ENCODE results near the gene TMEM100. TPM values are rescaled to one million over a fixed set of nuclear protein-coding genes. Genes with fewer than 3 reads are reported as not detected.

The TMEM100 gene
- total RNA-seq, 5 donors from 2014 or later (not counting 1 experiment from before 2014, with no cell fraction given), result 0.35 TPM; not detected in 4

- H3K4me3 ChIP-seq (ENCODE audit: control insufficient read depth in 1 of 2, extremely low read depth in 1 of 2, low read length in 1 of 2), result no peak overlapping the region
- no peaks in the 10 kb centered on the region for H3K36me3 ChIP-seq (ENCODE audit: control insufficient read depth in 2 of 2, extremely low read depth in 1 of 2, insufficient read depth in 1 of 2, low read length in 1 of 2)
- no peaks in the 10 kb centered on the region for H3K9me3 ChIP-seq
- Mint-ChIP-seq H3K36me3 (no peaks in the 10 kb centered on the region), H3K27me3 (peaks cover 33 to 35% of the 10 kb centered on the region in 2 donors), H3K9me3 (no peaks in the 10 kb centered on the region), H3K27ac (no peak overlapping the region), H3K4me1 (no peaks in the 10 kb centered on the region), H3K4me3 (no peak overlapping the region)
- DNase-seq, result no peak
- H3K27me3 ChIP-seq (replicated peaks in 1 of 2; ENCODE audit: control insufficient read depth in 2 of 2, extremely low read depth in 1 of 2, insufficient read depth in 2 of 2, low read length in 1 of 2), result peaks cover 0 to 9% of the 10 kb centered on the region in 2 experiments
- 80% methylated on average over 1 of the region's 5 CpGs for WGBS (ENCODE audit: insufficient coverage)
- no peaks in the 10 kb centered on the region for H3K4me1 ChIP-seq (ENCODE audit: control insufficient read depth in 1 of 2, extremely low read depth in 1 of 2, insufficient read depth in 2 of 2, low read length in 2 of 2)
- POLR2A ChIA-PET, result no interaction called here
- no peak for ATAC-seq (replicated peaks in 1 of 4)
- CTCF ChIA-PET, result no interaction called here
- H3K27ac ChIP-seq (ENCODE audit: low read length), result no peak overlapping the region
These were observed 488 bp downstream of the TMEM100 start for GRCh38 chr17:55722016-55722736.

- WGBS (ENCODE audit: insufficient coverage), result 93% methylated on average over 3 of the region's 6 CpGs
- no peak overlapping the region for H3K4me3 Mint-ChIP-seq
- CTCF ChIA-PET, result interaction anchor here (0.6 to 4.9 kb wide), 3 partner anchors 30 to 196 kb away, joined by 3 to 29 read pairs (median 8); partner anchors contain the start of gene PCTP (in 1 of the 2)
These were observed 1.5 kb downstream of the TMEM100 start for GRCh38 chr17:55720919-55721836.

GRCh38 chr17:55717898-55718735 is 4.5 kb downstream of the TMEM100 start:
- Histone ChIP-seq H3K27ac (ENCODE audit: low read length) (no peak overlapping the region), H3K4me1 (ENCODE audit: control insufficient read depth in 1 of 2, extremely low read depth in 1 of 2, insufficient read depth in 2 of 2, low read length in 2 of 2) (no peaks in the 10 kb centered on the region), H3K27me3 (replicated peaks in 1 of 2; ENCODE audit: control insufficient read depth in 2 of 2, extremely low read depth in 1 of 2, insufficient read depth in 2 of 2, low read length in 1 of 2) (peaks cover 0 to 7% of the 10 kb centered on the region in 2 experiments), H3K4me3 (ENCODE audit: control insufficient read depth in 1 of 2, extremely low read depth in 1 of 2, low read length in 1 of 2) (no peak overlapping the region), H3K36me3 (ENCODE audit: control insufficient read depth in 2 of 2, extremely low read depth in 1 of 2, insufficient read depth in 1 of 2, low read length in 1 of 2) (no peaks in the 10 kb centered on the region), H3K9me3 (no peaks in the 10 kb centered on the region)
- no peaks in the 10 kb centered on the region for H3K4me1 Mint-ChIP-seq
- H3K27me3 Mint-ChIP-seq, result peaks cover 17 to 19% of the 10 kb centered on the region in 2 donors
- H3K27ac Mint-ChIP-seq, result no peak overlapping the region
- CTCF ChIA-PET, result interaction anchor here (0.5 to 4.9 kb wide), 6 partner anchors 9 to 193 kb away, joined by 3 to 29 read pairs (median 3); partner anchors contain the start of gene PCTP (in 1 of the 2)
- 100% methylated on average over 1 of the region's 11 CpGs for WGBS (ENCODE audit: insufficient coverage)
- POLR2A ChIA-PET, result interaction anchor here in 1 of 2 donors (0.6 kb wide), 1 partner anchor 949 kb away, joined by 3 read pairs; no protein-coding TSS in a partner anchor
- H3K4me3 Mint-ChIP-seq, result no peak overlapping the region
- no peaks in the 10 kb centered on the region for H3K9me3 Mint-ChIP-seq
- peak in 33 of 35 experiments; percentile 3 to 66 (median 41) for DNase-seq
- H3K36me3 Mint-ChIP-seq, result no peaks in the 10 kb centered on the region
- ATAC-seq (replicated peaks in 1 of 4), result no peak

More at GRCh38 chr17:55720919-55721836, 1.5 kb downstream of the TMEM100 start:
- Mint-ChIP-seq H3K27ac (no peak overlapping the region), H3K36me3 (no peaks in the 10 kb centered on the region), H3K27me3 (peaks cover 25 to 27% of the 10 kb centered on the region in 2 donors), H3K4me1 (no peaks in the 10 kb centered on the region), H3K9me3 (no peaks in the 10 kb centered on the region)
- no peak overlapping the region for H3K27ac ChIP-seq (ENCODE audit: low read length)
- H3K9me3 ChIP-seq, result no peaks in the 10 kb centered on the region
- no peaks in the 10 kb centered on the region for H3K36me3 ChIP-seq (ENCODE audit: control insufficient read depth in 2 of 2, extremely low read depth in 1 of 2, insufficient read depth in 1 of 2, low read length in 1 of 2)
- peaks cover 0 to 9% of the 10 kb centered on the region in 2 experiments for H3K27me3 ChIP-seq (replicated peaks in 1 of 2; ENCODE audit: control insufficient read depth in 2 of 2, extremely low read depth in 1 of 2, insufficient read depth in 2 of 2, low read length in 1 of 2)
- no peak for DNase-seq
- H3K4me3 ChIP-seq (ENCODE audit: control insufficient read depth in 1 of 2, extremely low read depth in 1 of 2, low read length in 1 of 2), result no peak overlapping the region
- ATAC-seq (replicated peaks in 1 of 4), result no peak
- no peaks in the 10 kb centered on the region for H3K4me1 ChIP-seq (ENCODE audit: control insufficient read depth in 1 of 2, extremely low read depth in 1 of 2, insufficient read depth in 2 of 2, low read length in 2 of 2)
- POLR2A ChIA-PET, result no interaction called here

GRCh38 chr17:55717432-55717831 is 5.2 kb downstream of the TMEM100 start:
- Histone ChIP-seq H3K27ac (ENCODE audit: low read length) (no peak overlapping the region), H3K4me3 (ENCODE audit: control insufficient read depth in 1 of 2, extremely low read depth in 1 of 2, low read length in 1 of 2) (no peak overlapping the region), H3K9me3 (no peaks in the 10 kb centered on the region), H3K36me3 (ENCODE audit: control insufficient read depth in 2 of 2, extremely low read depth in 1 of 2, insufficient read depth in 1 of 2, low read length in 1 of 2) (no peaks in the 10 kb centered on the region), H3K4me1 (ENCODE audit: control insufficient read depth in 1 of 2, extremely low read depth in 1 of 2, insufficient read depth in 2 of 2, low read length in 2 of 2) (no peaks in the 10 kb centered on the region), H3K27me3 (replicated peaks in 1 of 2; ENCODE audit: control insufficient read depth in 2 of 2, extremely low read depth in 1 of 2, insufficient read depth in 2 of 2, low read length in 1 of 2) (peaks cover 0 to 7% of the 10 kb centered on the region in 2 experiments)
- Mint-ChIP-seq H3K9me3 (no peaks in the 10 kb centered on the region), H3K27me3 (peaks cover 13 to 14% of the 10 kb centered on the region in 2 donors), H3K36me3 (no peaks in the 10 kb centered on the region), H3K4me1 (no peaks in the 10 kb centered on the region), H3K4me3 (no peak overlapping the region), H3K27ac (no peak overlapping the region)
- POLR2A ChIA-PET, result no interaction called here
- 88% methylated on average over 1 of the region's 4 CpGs for WGBS (ENCODE audit: insufficient coverage)
- CTCF ChIA-PET, result interaction anchor here (0.6 to 4.9 kb wide), 5 partner anchors 17 to 192 kb away, joined by 3 to 29 read pairs (median 3); partner anchors contain the start of gene PCTP (in 1 of the 2)
- DNase-seq (no peak), ATAC-seq (replicated peaks in 1 of 4) (no peak)

- Histone ChIP-seq H3K4me3 (ENCODE audit: control insufficient read depth in 1 of 2, extremely low read depth in 1 of 2, low read length in 1 of 2) (no peak overlapping the region), H3K27me3 (replicated peaks in 1 of 2; ENCODE audit: control insufficient read depth in 2 of 2, extremely low read depth in 1 of 2, insufficient read depth in 2 of 2, low read length in 1 of 2) (peaks cover 0 to 4% of the 10 kb centered on the region in 2 experiments), H3K36me3 (ENCODE audit: control insufficient read depth in 2 of 2, extremely low read depth in 1 of 2, insufficient read depth in 1 of 2, low read length in 1 of 2) (no peaks in the 10 kb centered on the region), H3K27ac (ENCODE audit: low read length) (no peak overlapping the region), H3K4me1 (ENCODE audit: control insufficient read depth in 1 of 2, extremely low read depth in 1 of 2, insufficient read depth in 2 of 2, low read length in 2 of 2) (no peaks in the 10 kb centered on the region), H3K9me3 (no peaks in the 10 kb centered on the region)
- H3K4me3 Mint-ChIP-seq, result no peak overlapping the region
- H3K9me3 Mint-ChIP-seq, result no peaks in the 10 kb centered on the region
- no CpG with 5 or more reads among the region's 4 CpGs for WGBS (ENCODE audit: insufficient coverage)
- H3K27me3 Mint-ChIP-seq, result peaks cover 15 to 34% of the 10 kb centered on the region in 2 donors
- ChIA-PET POLR2A (no interaction called here), CTCF (no interaction called here)
- no peaks in the 10 kb centered on the region for H3K36me3 Mint-ChIP-seq
- H3K4me1 Mint-ChIP-seq, result no peaks in the 10 kb centered on the region
- H3K27ac Mint-ChIP-seq, result no peak overlapping the region
- ATAC-seq (replicated peaks in 1 of 4) (no peak), DNase-seq (no peak)
These were observed 11.7 kb downstream of the TMEM100 start for GRCh38 chr17:55710829-55711496.
